ENCODE data around the gene ANKRD30B.
"Not testable (repeated sequence)": the region's sequence is repeated elsewhere in the genome, so short reads cannot be mapped to it uniquely, and the experiment has no call there.

- not testable (repeated sequence) for TF ChIP-seq CTCF, POLR2AphosphoS5, EP300 (IDR thresholded peaks at IDR 0.05)
These were observed 38.2 kb upstream of the ANKRD30B start for GRCh38 chr18:14709761-14710160.
